GM23338 (cell line): ENCODE results near the gene DEDD2. TPM values are rescaled to one million over a fixed set of nuclear protein-coding genes. Genes with fewer than 3 reads are reported as not detected.

ENCODE experiments used
- ATAC-seq: fragments of 200-7000 bp; cut with Tn5 transposase; 3 replicates; pipeline ENCODE4 v1.9.1; 2020
- DNase-seq: peaks from one replicate; pipeline ENCODE4 v3.0.0-alpha.2; 2015; ENCODE audit warnings: low spot score
- H2AFZ ChIP-seq: fragments of 200-600 bp; sonication (generic); 2 replicates; pipeline ENCODE4 v1.8.0; 2016; ENCODE audit warnings: antibody characterized with exemption, mild to moderate bottlenecking, moderate library complexity
- H3F3A ChIP-seq: fragments of 200-600 bp; sonication (generic); replicated peaks from 2 replicates; pipeline ENCODE4 v1.8.0; 2017; ENCODE audit warnings: antibody characterized with exemption, mixed run types, low read depth
- H3K27ac ChIP-seq: fragments of 200-600 bp; sonication (generic); 2 replicates; pipeline ENCODE4 v1.6.1; 2016; ENCODE audit warnings: low read depth
- H3K27me3 ChIP-seq: fragments of 200-600 bp; sonication (generic); 2 replicates; pipeline ENCODE4 v1.8.0; 2016; ENCODE audit warnings: mild to moderate bottlenecking, mixed run types, moderate library complexity; ENCODE audit not compliant: insufficient read depth
- H3K36me3 ChIP-seq: fragments of 200-600 bp; sonication (generic); 2 replicates; pipeline ENCODE4 v1.8.0; 2016; ENCODE audit warnings: mild to moderate bottlenecking; ENCODE audit not compliant: insufficient read depth
- H3K4me1 ChIP-seq: fragments of 200-600 bp; sonication (generic); 2 replicates; pipeline ENCODE4 v1.8.0; 2016; ENCODE audit warnings: mild to moderate bottlenecking, moderate library complexity; ENCODE audit not compliant: insufficient read depth
- H3K4me2 ChIP-seq: fragments of 200-600 bp; sonication (generic); 2 replicates; pipeline ENCODE4 v1.7.1; 2017; ENCODE audit warnings: mixed run types
- H3K4me3 ChIP-seq: fragments of 200-600 bp; sonication (generic); 2 replicates; pipeline ENCODE4 v1.6.1; 2016; ENCODE audit warnings: mixed run types
- H3K79me2 ChIP-seq: fragments of 200-600 bp; sonication (generic); replicated peaks from 2 replicates; pipeline ENCODE4 v1.8.0; 2017; ENCODE audit warnings: mild to moderate bottlenecking; ENCODE audit not compliant: insufficient read depth
- H3K9me2 ChIP-seq: fragments of 200-600 bp; sonication (generic); 2 replicates; pipeline ENCODE4 v1.8.0; 2017; ENCODE audit not compliant: insufficient read depth
- H4K20me1 ChIP-seq: fragments of 200-600 bp; sonication (generic); replicated peaks from 2 replicates; pipeline ENCODE4 v1.8.0; 2017; ENCODE audit warnings: mild to moderate bottlenecking; ENCODE audit not compliant: insufficient read depth
- H3K27ac Mint-ChIP-seq: 2 replicates; pipeline ENCODE4 v1.8.0; 2020; ENCODE audit warnings: inconsistent platforms, mild to moderate bottlenecking, moderate library complexity, mixed read lengths
- H3K27me3 Mint-ChIP-seq: 3 replicates; pipeline ENCODE4 v1.8.0; 2022; ENCODE audit warnings: low read depth, mild to moderate bottlenecking, moderate library complexity, mixed read lengths, inconsistent platforms; ENCODE audit not compliant: insufficient read depth, poor library complexity
- H3K36me3 Mint-ChIP-seq: 3 replicates; pipeline ENCODE4 v1.8.0; 2021; ENCODE audit warnings: low read depth, mild to moderate bottlenecking, inconsistent platforms, moderate library complexity, mixed read lengths
- H3K4me1 Mint-ChIP-seq: 3 replicates; pipeline ENCODE4 v1.8.0; 2020; ENCODE audit warnings: mild to moderate bottlenecking, inconsistent platforms, mixed read lengths
- H3K4me3 Mint-ChIP-seq: 3 replicates; pipeline ENCODE4 v1.8.0; 2021; ENCODE audit warnings: moderate library complexity, mild to moderate bottlenecking, inconsistent platforms, mixed read lengths
- H3K9me3 Mint-ChIP-seq: 3 replicates; pipeline ENCODE4 v1.8.0; 2020; ENCODE audit warnings: moderate library complexity, mild to moderate bottlenecking, inconsistent platforms, mixed read lengths
- EZH2phosphoT487 ChIP-seq: fragments of 200-600 bp; sonication (generic); IDR thresholded peaks from one replicate; pipeline ENCODE4 v1.8.1; 2018; ENCODE audit warnings: antibody characterized with exemption; ENCODE audit not compliant: unreplicated experiment
- NANOG ChIP-seq: IDR thresholded peaks from 2 replicates; pipeline ENCODE4 v1.6.1; 2016; ENCODE audit warnings: antibody characterized with exemption, borderline replicate concordance
- POLR2AphosphoS5 ChIP-seq: IDR thresholded peaks from 2 replicates; pipeline ENCODE4 v1.6.1; 2016; ENCODE audit warnings: antibody characterized with exemption, low read depth
- ZNF114 ChIP-seq: fragments of 250-450 bp; sonication (Bioruptor Pico); IDR thresholded peaks from 2 replicates; pipeline ENCODE4 v1.5.0; 2020; ENCODE audit warnings: mild to moderate bottlenecking, moderate library complexity
- ZNF462 ChIP-seq: fragments of 250-450 bp; sonication (Bioruptor Pico); IDR thresholded peaks from 2 replicates; pipeline ENCODE4 v1.5.0; 2020; ENCODE audit warnings: mild to moderate bottlenecking, moderate library complexity
- polyA plus RNA-seq: library from polyadenylated mRNA; unstranded; fragments of >200 nt; fragmentation: Nextera tagmentation; extraction: Ambion mirVana; gene quantifications from 2 replicates; pipeline ENCODE4 v1.2.1, GENCODE V29; 2016
- total RNA-seq: library from RNA; depleted of rRNA; stranded (reverse); fragments of >200 nt; shearing (Covaris generic); gene quantifications from 2 replicates; pipeline ENCODE4 v1.2.3, GENCODE V29; 2014

Gene DEDD2
- total and polyA plus RNA-seq, 2 experiments from 2014 or later: 23.4 to 63.0 TPM

GRCh38 chr19:42229301-42229854, 11.9 kb upstream of the DEDD2 start (continued):
- TF ChIP-seq ZNF462: no peak
- TF ChIP-seq NANOG: no peak
- TF ChIP-seq ZNF114 (CRISPR knock-in tag): no peak
- no peak for TF ChIP-seq EZH2phosphoT487
- no peak for TF ChIP-seq POLR2AphosphoS5

GRCh38 chr19:42228641-42229040, 11.2 kb upstream of the DEDD2 start:
- no peaks in the 10 kb centered on the region; the same call in 1 of the 2 replicates for H3K36me3 ChIP-seq
- peaks cover 72% of the 10 kb centered on the region for H3K36me3 Mint-ChIP-seq
- TF ChIP-seq ZNF462: no peak
- TF ChIP-seq POLR2AphosphoS5: no peak

More at GRCh38 chr19:42228641-42229040, 11.2 kb upstream of the DEDD2 start:
- H3K4me2 ChIP-seq: no peak overlapping the region
- H3K27ac Mint-ChIP-seq: no peak overlapping the region
- no peaks in the 10 kb centered on the region for H3K4me1 Mint-ChIP-seq
- no peaks in the 10 kb centered on the region for H3K27me3 ChIP-seq
- no peaks in the 10 kb centered on the region for H3K4me1 ChIP-seq
- H3K4me3 ChIP-seq: no peak overlapping the region
- ATAC-seq (no peak), DNase-seq (no peak)
- no peaks in the 10 kb centered on the region for H3K79me2 ChIP-seq
- H3K9me3 Mint-ChIP-seq: no peaks in the 10 kb centered on the region; the same call in 2 of the 3 replicates
- no peak overlapping the region; the same call in 2 of the 3 replicates for H3K4me3 Mint-ChIP-seq
- H3F3A ChIP-seq: peaks cover 19% of the 10 kb centered on the region; the same call in 1 of the 2 replicates
- peaks cover 7% of the 10 kb centered on the region for H3K27me3 Mint-ChIP-seq
- H3K27ac ChIP-seq: no peak overlapping the region
- no peaks in the 10 kb centered on the region for H3K9me2 ChIP-seq
- no peak overlapping the region for H2AFZ ChIP-seq
- peaks cover 12% of the 10 kb centered on the region for H4K20me1 ChIP-seq
